Neural cell (in vitro differentiated cells): ENCODE results near the gene SHF. TPM values are rescaled to one million over a fixed set of nuclear protein-coding genes. Genes with fewer than 3 reads are reported as not detected.

ENCODE experiments used
- H2AFZ ChIP-seq: fragments of 200-600, 300-800 bp; sonication (generic), shearing (Covaris generic); 2 replicates; pipeline ENCODE4 v1.6.0; 2014; ENCODE audit warnings: low read depth, mild to moderate bottlenecking, antibody characterized with exemption, low read length, moderate library complexity
- H3F3A ChIP-seq: fragments of 200-600 bp; shearing (Covaris generic); 2 replicates; pipeline ENCODE4 v1.6.1; 2016; ENCODE audit warnings: mild to moderate bottlenecking, moderate library complexity, mixed read lengths, antibody characterized with exemption, low read length; ENCODE audit not compliant: insufficient read depth, poor library complexity, severe bottlenecking
- H3K27ac ChIP-seq: fragments of 200-600, 300-800 bp; sonication (generic), shearing (Covaris generic); 2 replicates; pipeline ENCODE4 v1.5.1; 2014; ENCODE audit warnings: mild to moderate bottlenecking, low read length, moderate library complexity
- H3K27me3 ChIP-seq: fragments of 300-800, 200-600 bp; sonication (generic), shearing (Covaris generic); 2 replicates; pipeline ENCODE4 v1.6.0; 2014; ENCODE audit warnings: mild to moderate bottlenecking, low read depth, low read length, moderate library complexity; ENCODE audit not compliant: insufficient read depth
- H3K36me3 ChIP-seq: fragments of 300-800, 200-600 bp; sonication (generic), shearing (Covaris generic); 2 replicates; pipeline ENCODE4 v1.5.1; 2014; ENCODE audit warnings: mild to moderate bottlenecking, antibody characterized with exemption, low read length, moderate library complexity; ENCODE audit not compliant: insufficient read depth
- H3K4me2 ChIP-seq: fragments of 300-800, 200-600 bp; sonication (generic), shearing (Covaris generic); 2 replicates; pipeline ENCODE4 v1.6.0; 2014; ENCODE audit warnings: mild to moderate bottlenecking, low read length
- H3K4me3 ChIP-seq: fragments of 300-800, 200-600 bp; sonication (generic), shearing (Covaris generic); 2 replicates; pipeline ENCODE4 v1.5.1; 2014; ENCODE audit warnings: mild to moderate bottlenecking, low read length, moderate library complexity
- H3K79me2 ChIP-seq: fragments of 200-600 bp; shearing (Covaris generic); replicated peaks from 2 replicates; pipeline ENCODE4 v1.6.0; 2014; ENCODE audit warnings: mild to moderate bottlenecking, low read length, moderate library complexity; ENCODE audit not compliant: insufficient read depth
- H3K9ac ChIP-seq: fragments of 300-800, 200-600 bp; sonication (generic), shearing (Covaris generic); 2 replicates; pipeline ENCODE4 v1.6.1; 2016; ENCODE audit warnings: mild to moderate bottlenecking, low read length, mixed read lengths
- H3K9me2 ChIP-seq: fragments of 200-600 bp; shearing (Covaris generic); 2 replicates; pipeline ENCODE4 v1.6.1; 2016; ENCODE audit warnings: mild to moderate bottlenecking, low read length, mixed read lengths; ENCODE audit not compliant: insufficient read depth
- H3K9me3 ChIP-seq: fragments of 200-600, 300-800 bp; sonication (generic), shearing (Covaris generic); 2 replicates; pipeline ENCODE4 v1.6.1; 2016; ENCODE audit warnings: mild to moderate bottlenecking, mixed run types, low read length, moderate library complexity, mixed read lengths
- H4K20me1 ChIP-seq: fragments of 200-600 bp; shearing (Covaris generic); 2 replicates; pipeline ENCODE4 v1.6.1; 2016; ENCODE audit warnings: mild to moderate bottlenecking, mixed run types; ENCODE audit not compliant: insufficient read depth
- CTCF ChIP-seq: fragments of 450-650 bp; IDR thresholded peaks from 2 replicates; pipeline ENCODE4 v1.5.1; 2014; ENCODE audit warnings: antibody characterized with exemption, mild to moderate bottlenecking, moderate library complexity; ENCODE audit not compliant: poor library complexity, severe bottlenecking
- EP300 ChIP-seq: fragments of 450-650 bp; conservative IDR thresholded peaks from 2 replicates; pipeline ENCODE4 v1.6.1; 2014; ENCODE audit warnings: antibody characterized with exemption, mild to moderate bottlenecking, moderate library complexity; ENCODE audit not compliant: poor library complexity, severe bottlenecking
- EZH2 ChIP-seq: fragments of 200-600, 300-800 bp; shearing (Covaris generic), sonication (generic); IDR thresholded peaks from 2 replicates; pipeline ENCODE4 v1.6.1; 2014; ENCODE audit warnings: antibody characterized with exemption, low read length, borderline replicate concordance, mild to moderate bottlenecking; ENCODE audit not compliant: insufficient read depth, poor library complexity, severe bottlenecking
- MXI1 ChIP-seq: fragments of 450-650 bp; conservative IDR thresholded peaks from 2 replicates; pipeline ENCODE4 v1.6.1; 2014; ENCODE audit warnings: antibody characterized with exemption, mild to moderate bottlenecking; ENCODE audit not compliant: poor library complexity, severe bottlenecking
- POLR2AphosphoS5 ChIP-seq: IDR thresholded peaks from 2 replicates; pipeline ENCODE4 v1.6.1; 2012
- RAD21 ChIP-seq: fragments of 450-650 bp; conservative IDR thresholded peaks from 2 replicates; pipeline ENCODE4 v1.6.1; 2014; ENCODE audit warnings: antibody characterized with exemption, mild to moderate bottlenecking, moderate library complexity
- REST ChIP-seq: IDR thresholded peaks from 2 replicates; pipeline ENCODE4 v1.6.1; 2012; ENCODE audit warnings: borderline replicate concordance
- SMC3 ChIP-seq: fragments of 450-650 bp; conservative IDR thresholded peaks from 2 replicates; pipeline ENCODE4 v1.6.1; 2014; ENCODE audit warnings: antibody characterized with exemption, mild to moderate bottlenecking, moderate library complexity; ENCODE audit not compliant: poor library complexity
- TAF1 ChIP-seq: IDR thresholded peaks from 2 replicates; pipeline ENCODE4 v1.6.1; 2012; ENCODE audit warnings: low read depth
- polyA plus RNA-seq: library from polyadenylated mRNA; depleted of rRNA; stranded (reverse); fragments of >200 nt; gene quantifications from 2 replicates; pipeline ENCODE4 v1.2.3, GENCODE V29; 2014

SHF gene
- polyA plus RNA-seq, 1 donor from 2014 or later, result 41.5 TPM

GRCh38 chr15:45228931-45229330, 41.2 kb upstream of the SHF start:
- no peaks in the 10 kb centered on the region for H3F3A ChIP-seq
- no peak overlapping the region for H2AFZ ChIP-seq
- H3K4me3 ChIP-seq, result no peak overlapping the region
- H3K27me3 ChIP-seq, result no peaks in the 10 kb centered on the region
- H3K79me2 ChIP-seq, result no peaks in the 10 kb centered on the region
- H3K36me3 ChIP-seq, result no peaks in the 10 kb centered on the region
- H3K9ac ChIP-seq, result no peak overlapping the region
- no peaks in the 10 kb centered on the region for H3K9me3 ChIP-seq
- H3K9me2 ChIP-seq, result no peaks in the 10 kb centered on the region
- no peaks in the 10 kb centered on the region for H4K20me1 ChIP-seq
- no peak overlapping the region for H3K27ac ChIP-seq
- H3K4me2 ChIP-seq, result no peak overlapping the region
- no peak for TF ChIP-seq EZH2
- TF ChIP-seq EP300, result no peak
- no peak for TF ChIP-seq RAD21
- no peak for TF ChIP-seq TAF1
- no peak for TF ChIP-seq POLR2AphosphoS5
- TF ChIP-seq CTCF, result no peak
- no peak for TF ChIP-seq MXI1
- TF ChIP-seq REST, result no peak
- no peak for TF ChIP-seq SMC3

GRCh38 chr15:45225506-45226273, 37.9 kb upstream of the SHF start:
- H3K4me3 ChIP-seq, result no peak overlapping the region
- H3K27me3 ChIP-seq, result no peaks in the 10 kb centered on the region
- no peaks in the 10 kb centered on the region for H4K20me1 ChIP-seq
- H3K9ac ChIP-seq, result no peak overlapping the region
- no peaks in the 10 kb centered on the region for H3K79me2 ChIP-seq
- no peaks in the 10 kb centered on the region for H3F3A ChIP-seq
- H3K9me3 ChIP-seq, result no peaks in the 10 kb centered on the region
- H3K4me2 ChIP-seq, result no peak overlapping the region
- H3K36me3 ChIP-seq, result no peaks in the 10 kb centered on the region
- no peaks in the 10 kb centered on the region for H3K9me2 ChIP-seq
- H2AFZ ChIP-seq, result no peak overlapping the region
- no peak overlapping the region for H3K27ac ChIP-seq
- no peak for TF ChIP-seq REST
- no peak for TF ChIP-seq POLR2AphosphoS5
- no peak for TF ChIP-seq CTCF
- TF ChIP-seq RAD21, result no peak
- no peak for TF ChIP-seq TAF1
- no peak for TF ChIP-seq EP300
- TF ChIP-seq SMC3, result no peak
- TF ChIP-seq MXI1, result no peak
- no peak for TF ChIP-seq EZH2
